ENCODE measurements around the gene FBXW9. TPM values are rescaled to one million over a fixed set of nuclear protein-coding genes. Genes with fewer than 3 reads are reported as not detected.
A peak's percentile ranks its signal among the peaks of the same experiment; 100 is the strongest.

FBXW9 gene
- total and polyA plus RNA-seq, 2 of the 13 experiments (the other 11 are each of a cell fraction or from before 2014, with no cell fraction given): 5.7 to 6.1 TPM

DNA sequence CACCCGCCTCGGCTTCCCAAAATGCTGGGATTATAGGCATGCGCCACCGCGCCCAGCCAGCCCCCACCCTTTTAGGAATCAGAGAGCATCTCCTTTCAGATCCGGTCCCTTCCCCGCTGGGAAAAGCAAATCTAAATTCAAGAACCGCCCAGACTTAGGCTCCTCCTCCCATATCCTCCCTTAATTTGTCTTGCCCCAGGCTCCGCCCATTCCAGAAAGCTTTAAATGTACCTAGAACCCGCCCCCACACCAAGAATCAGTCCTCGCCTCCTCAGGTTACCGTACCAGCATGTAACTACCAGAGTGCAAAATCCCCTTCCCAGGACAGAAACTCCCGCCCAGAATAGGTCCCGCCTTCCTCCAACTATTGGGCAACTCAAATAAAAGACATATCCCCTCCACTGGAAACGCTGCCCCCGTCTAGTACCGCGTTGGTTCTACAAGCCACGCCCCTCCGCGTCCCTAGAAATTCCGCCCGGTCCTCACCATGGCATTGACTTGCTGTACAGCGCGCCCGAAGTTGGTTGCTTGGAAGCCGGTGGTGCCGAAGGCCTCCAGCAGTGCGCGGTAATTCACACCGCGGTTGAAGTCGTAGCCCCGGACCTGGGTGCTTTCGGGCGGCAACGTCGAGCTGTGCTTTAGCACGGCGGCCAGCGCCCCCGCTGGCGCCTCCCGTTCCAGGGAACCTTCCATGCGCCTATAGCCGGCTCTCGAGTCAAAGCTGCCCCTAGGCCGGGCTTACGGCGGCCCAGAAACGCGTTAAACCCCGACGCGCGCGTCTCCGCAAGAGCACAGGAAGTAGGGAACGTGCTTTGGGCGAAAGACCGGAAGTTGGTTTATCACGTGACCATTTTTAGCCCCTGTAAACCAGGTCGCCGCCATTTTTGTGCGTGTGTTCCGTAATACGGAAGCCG lies 15.1 kb downstream of the FBXW9 start, which contains the start of gene DHPS (continued):
- TF ChIP-seq, protein P1, sequence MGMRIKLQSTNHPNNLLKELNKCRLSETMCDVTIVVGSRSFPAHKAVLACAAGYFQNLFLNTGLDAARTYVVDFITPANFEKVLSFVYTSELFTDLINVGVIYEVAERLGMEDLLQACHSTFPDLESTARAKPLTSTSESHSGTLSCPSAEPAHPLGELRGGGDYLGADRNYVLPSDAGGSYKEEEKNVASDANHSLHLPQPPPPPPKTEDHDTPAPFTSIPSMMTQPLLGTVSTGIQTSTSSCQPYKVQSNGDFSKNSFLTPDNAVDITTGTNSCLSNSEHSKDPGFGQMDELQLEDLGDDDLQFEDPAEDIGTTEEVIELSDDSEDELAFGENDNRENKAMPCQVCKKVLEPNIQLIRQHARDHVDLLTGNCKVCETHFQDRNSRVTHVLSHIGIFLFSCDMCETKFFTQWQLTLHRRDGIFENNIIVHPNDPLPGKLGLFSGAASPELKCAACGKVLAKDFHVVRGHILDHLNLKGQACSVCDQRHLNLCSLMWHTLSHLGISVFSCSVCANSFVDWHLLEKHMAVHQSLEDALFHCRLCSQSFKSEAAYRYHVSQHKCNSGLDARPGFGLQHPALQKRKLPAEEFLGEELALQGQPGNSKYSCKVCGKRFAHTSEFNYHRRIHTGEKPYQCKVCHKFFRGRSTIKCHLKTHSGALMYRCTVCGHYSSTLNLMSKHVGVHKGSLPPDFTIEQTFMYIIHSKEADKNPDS (CRISPR knock-in tag; IDR thresholded peaks at IDR 0.05): 0 out of 2 replicates have a peak, but pooled peaks have one; percentile 71
- TF ChIP-seq ZNF879 (CRISPR knock-in tag; IDR thresholded peaks at IDR 0.05): no peak
- no peak for TF ChIP-seq EZH2 (conservative IDR thresholded peaks at IDR 0.05; ENCODE audit: low read depth, low read length)
- TF ChIP-seq LCORL (IDR thresholded peaks at IDR 0.05): 0 out of 2 replicates have a peak, but pooled peaks have one; percentile 71
- peak; percentile 61; the same call in 1 of the 2 replicates for TF ChIP-seq LCORL (CRISPR knock-in tag; IDR thresholded peaks at IDR 0.05)
- peak; percentile 74; the same call in 1 of the 2 replicates for TF ChIP-seq ZNF703 (CRISPR knock-in tag; IDR thresholded peaks at IDR 0.05; ENCODE audit: borderline replicate concordance)
- peak; percentile 52 for TF ChIP-seq BORCS8-MEF2B (CRISPR knock-in tag; IDR thresholded peaks at IDR 0.05)
- 0 out of 2 replicates have a peak, but pooled peaks have one; percentile 82 for TF ChIP-seq ZNF773 (CRISPR knock-in tag; IDR thresholded peaks at IDR 0.05; ENCODE audit: borderline replicate concordance)
- TF ChIP-seq TOPORS (CRISPR knock-in tag; IDR thresholded peaks at IDR 0.05): peak; percentile 58; the same call in 1 of the 2 replicates
- TF ChIP-seq, protein P2, sequence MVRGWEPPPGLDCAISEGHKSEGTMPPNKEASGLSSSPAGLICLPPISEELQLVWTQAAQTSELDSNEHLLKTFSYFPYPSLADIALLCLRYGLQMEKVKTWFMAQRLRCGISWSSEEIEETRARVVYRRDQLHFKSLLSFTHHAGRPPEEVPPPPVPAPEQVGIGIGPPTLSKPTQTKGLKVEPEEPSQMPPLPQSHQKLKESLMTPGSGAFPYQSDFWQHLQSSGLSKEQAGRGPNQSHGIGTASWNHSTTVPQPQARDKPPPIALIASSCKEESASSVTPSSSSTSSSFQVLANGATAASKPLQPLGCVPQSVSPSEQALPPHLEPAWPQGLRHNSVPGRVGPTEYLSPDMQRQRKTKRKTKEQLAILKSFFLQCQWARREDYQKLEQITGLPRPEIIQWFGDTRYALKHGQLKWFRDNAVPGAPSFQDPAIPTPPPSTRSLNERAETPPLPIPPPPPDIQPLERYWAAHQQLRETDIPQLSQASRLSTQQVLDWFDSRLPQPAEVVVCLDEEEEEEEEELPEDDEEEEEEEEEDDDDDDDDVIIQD (CRISPR knock-in tag; IDR thresholded peaks at IDR 0.05; ENCODE audit: low read depth): no peak
- peak; percentile 54; the same call in 1 of the 2 replicates for TF ChIP-seq PITX1 (CRISPR knock-in tag; IDR thresholded peaks at IDR 0.05)
- TF ChIP-seq ETV6 (CRISPR knock-in tag; conservative IDR thresholded peaks at IDR 0.05): no peak
- no peak for TF ChIP-seq ZNF326 (CRISPR knock-in tag; IDR thresholded peaks at IDR 0.05; ENCODE audit: borderline replicate concordance)
- TF ChIP-seq, protein P3, sequence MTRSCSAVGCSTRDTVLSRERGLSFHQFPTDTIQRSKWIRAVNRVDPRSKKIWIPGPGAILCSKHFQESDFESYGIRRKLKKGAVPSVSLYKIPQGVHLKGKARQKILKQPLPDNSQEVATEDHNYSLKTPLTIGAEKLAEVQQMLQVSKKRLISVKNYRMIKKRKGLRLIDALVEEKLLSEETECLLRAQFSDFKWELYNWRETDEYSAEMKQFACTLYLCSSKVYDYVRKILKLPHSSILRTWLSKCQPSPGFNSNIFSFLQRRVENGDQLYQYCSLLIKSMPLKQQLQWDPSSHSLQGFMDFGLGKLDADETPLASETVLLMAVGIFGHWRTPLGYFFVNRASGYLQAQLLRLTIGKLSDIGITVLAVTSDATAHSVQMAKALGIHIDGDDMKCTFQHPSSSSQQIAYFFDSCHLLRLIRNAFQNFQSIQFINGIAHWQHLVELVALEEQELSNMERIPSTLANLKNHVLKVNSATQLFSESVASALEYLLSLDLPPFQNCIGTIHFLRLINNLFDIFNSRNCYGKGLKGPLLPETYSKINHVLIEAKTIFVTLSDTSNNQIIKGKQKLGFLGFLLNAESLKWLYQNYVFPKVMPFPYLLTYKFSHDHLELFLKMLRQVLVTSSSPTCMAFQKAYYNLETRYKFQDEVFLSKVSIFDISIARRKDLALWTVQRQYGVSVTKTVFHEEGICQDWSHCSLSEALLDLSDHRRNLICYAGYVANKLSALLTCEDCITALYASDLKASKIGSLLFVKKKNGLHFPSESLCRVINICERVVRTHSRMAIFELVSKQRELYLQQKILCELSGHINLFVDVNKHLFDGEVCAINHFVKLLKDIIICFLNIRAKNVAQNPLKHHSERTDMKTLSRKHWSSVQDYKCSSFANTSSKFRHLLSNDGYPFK (CRISPR knock-in tag; IDR thresholded peaks at IDR 0.05; ENCODE audit: borderline replicate concordance): peak; percentile 93
- TF ChIP-seq, protein P4, sequence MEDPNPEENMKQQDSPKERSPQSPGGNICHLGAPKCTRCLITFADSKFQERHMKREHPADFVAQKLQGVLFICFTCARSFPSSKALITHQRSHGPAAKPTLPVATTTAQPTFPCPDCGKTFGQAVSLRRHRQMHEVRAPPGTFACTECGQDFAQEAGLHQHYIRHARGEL (CRISPR knock-in tag; IDR thresholded peaks at IDR 0.05): no peak
- TF ChIP-seq RORA (CRISPR knock-in tag; IDR thresholded peaks at IDR 0.05): 0 out of 2 replicates have a peak, but pooled peaks have one; percentile 21
- TF ChIP-seq, protein P5, sequence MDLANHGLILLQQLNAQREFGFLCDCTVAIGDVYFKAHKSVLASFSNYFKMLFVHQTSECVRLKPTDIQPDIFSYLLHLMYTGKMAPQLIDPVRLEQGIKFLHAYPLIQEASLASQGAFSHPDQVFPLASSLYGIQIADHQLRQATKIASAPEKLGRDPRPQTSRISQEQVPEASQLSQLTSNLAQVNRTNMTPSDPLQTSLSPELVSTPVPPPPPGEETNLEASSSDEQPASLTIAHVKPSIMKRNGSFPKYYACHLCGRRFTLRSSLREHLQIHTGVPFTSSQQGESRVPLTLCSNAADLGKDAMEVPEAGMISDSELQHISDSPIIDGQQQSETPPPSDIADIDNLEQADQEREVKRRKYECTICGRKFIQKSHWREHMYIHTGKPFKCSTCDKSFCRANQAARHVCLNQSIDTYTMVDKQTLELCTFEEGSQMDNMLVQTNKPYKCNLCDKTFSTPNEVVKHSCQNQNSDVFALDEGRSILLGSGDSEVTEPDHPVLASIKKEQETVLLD (CRISPR knock-in tag; IDR thresholded peaks at IDR 0.05; ENCODE audit: low read depth): no peak; the same call in 1 of the 2 replicates
- TF ChIP-seq, protein P6, sequence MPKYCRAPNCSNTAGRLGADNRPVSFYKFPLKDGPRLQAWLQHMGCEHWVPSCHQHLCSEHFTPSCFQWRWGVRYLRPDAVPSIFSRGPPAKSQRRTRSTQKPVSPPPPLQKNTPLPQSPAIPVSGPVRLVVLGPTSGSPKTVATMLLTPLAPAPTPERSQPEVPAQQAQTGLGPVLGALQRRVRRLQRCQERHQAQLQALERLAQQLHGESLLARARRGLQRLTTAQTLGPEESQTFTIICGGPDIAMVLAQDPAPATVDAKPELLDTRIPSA (CRISPR knock-in tag; IDR thresholded peaks at IDR 0.05; ENCODE audit: borderline replicate concordance): peak; percentile 50; the same call in 1 of the 2 replicates
- 0 out of 2 replicates have a peak, but pooled peaks have one; percentile 32 for TF ChIP-seq ZNF468 (CRISPR knock-in tag; IDR thresholded peaks at IDR 0.05)
